ENCODE data around the gene CFAP100. TPM values are rescaled to one million over a fixed set of nuclear protein-coding genes. Genes with fewer than 3 reads are reported as not detected.

Gene CFAP100
- total RNA-seq, 1 experiment from 2014 or later = not detected

GRCh38 chr3:126376444-126376843 is 18.3 kb upstream of the CFAP100 start:
- Histone ChIP-seq H3K4me2 (ENCODE audit: low read length) (no peak overlapping the region), H3K9me3 (ENCODE audit: control insufficient read depth in 1 of 2, insufficient read depth in 1 of 2, low read depth in 1 of 2, low read length in 2 of 2) (no peaks in the 10 kb centered on the region), H3K9me2 (ENCODE audit: insufficient read depth) (no peaks in the 10 kb centered on the region), H3K4me1 (ENCODE audit: control insufficient read depth in 1 of 2, insufficient read depth in 2 of 2, low read length in 2 of 2) (no peaks in the 10 kb centered on the region), H3K4me3 (replicated peaks in 1 of 2; ENCODE audit: low read depth in 1 of 2, low read length in 2 of 2) (no peak overlapping the region), H3K27ac (ENCODE audit: low read depth, low read length) (no peak overlapping the region), H3K36me3 (ENCODE audit: control insufficient read depth in 1 of 2, insufficient read depth in 2 of 2, low read length in 2 of 2) (no peaks in the 10 kb centered on the region), H4K20me1 (ENCODE audit: insufficient read depth) (no peaks in the 10 kb centered on the region), H3K79me2 (ENCODE audit: insufficient read depth, low read length) (no peaks in the 10 kb centered on the region), H3K27me3 (ENCODE audit: insufficient read depth, low read length) (no peaks in the 10 kb centered on the region), H3K9ac (ENCODE audit: low read length) (no peak overlapping the region), H2AFZ (ENCODE audit: low read depth, low read length, poor library complexity, severe bottlenecking) (no peak overlapping the region)
- BruUV-seq (replicated peaks) = no TSS peak
- ChIA-PET RAD21 (ENCODE audit: low non-redundant PET in 1 of 2, low total read pairs in 2 of 2, uncharacterized antibody in 2 of 2, unreplicated experiment in 2 of 2) (no interaction called here), POLR2A (no interaction called here), CTCF (no interaction called here)
- no peak for TF ChIP-seq SRF (IDR thresholded peaks at IDR 0.05; ENCODE audit: low read depth)
- no peak for TF ChIP-seq ELF1 (IDR thresholded peaks at IDR 0.05; ENCODE audit: borderline replicate concordance, low read depth)
- no peak for TF ChIP-seq CTCF (IDR thresholded peaks at IDR 0.05 in 2 of 3, conservative IDR thresholded peaks at IDR 0.05 in 1 of 3; ENCODE audit: borderline replicate concordance in 1 of 3, insufficient read depth in 1 of 3, low read depth in 2 of 3, low read length in 2 of 3)
- TF ChIP-seq ZFX (IDR thresholded peaks at IDR 0.05) = no peak
- no peak for TF ChIP-seq POLR2A (IDR thresholded peaks at IDR 0.05; ENCODE audit: borderline replicate concordance, extremely low read depth, insufficient read depth, insufficient read length)
- TF ChIP-seq ZBTB33 (IDR thresholded peaks at IDR 0.05; ENCODE audit: extremely low read depth, insufficient replicate concordance, low read length) = no peak
- TF ChIP-seq EZH2 (IDR thresholded peaks at IDR 0.05) = no peak
- TF ChIP-seq EGR1 (IDR thresholded peaks at IDR 0.05; ENCODE audit: low read depth) = no peak
- no peak for TF ChIP-seq TCF7L2 (IDR thresholded peaks at IDR 0.05; ENCODE audit: borderline replicate concordance, extremely low read depth, insufficient read depth, insufficient read length)
- TF ChIP-seq POLR2AphosphoS5 (IDR thresholded peaks at IDR 0.05; ENCODE audit: low read depth, low read length) = no peak
- TF ChIP-seq SIN3A (IDR thresholded peaks at IDR 0.05; ENCODE audit: low read depth) = no peak
- TF ChIP-seq REST (IDR thresholded peaks at IDR 0.05; ENCODE audit: low read depth) = no peak
- intact Hi-C loops (cut with micrococcal nuclease) = no loop called here
- no peak for DNase-seq (ENCODE audit: low read depth, low spot score)
- ATAC-seq = no peak
